ENCODE results near the gene SHISA5. TPM values are rescaled to one million over a fixed set of nuclear protein-coding genes. Genes with fewer than 3 reads are reported as not detected.

SHISA5 gene
- total and polyA plus RNA-seq, 2 of the 4 experiments (the other 2 are of a cell fraction) = 82.3 to 162 TPM

DNA sequence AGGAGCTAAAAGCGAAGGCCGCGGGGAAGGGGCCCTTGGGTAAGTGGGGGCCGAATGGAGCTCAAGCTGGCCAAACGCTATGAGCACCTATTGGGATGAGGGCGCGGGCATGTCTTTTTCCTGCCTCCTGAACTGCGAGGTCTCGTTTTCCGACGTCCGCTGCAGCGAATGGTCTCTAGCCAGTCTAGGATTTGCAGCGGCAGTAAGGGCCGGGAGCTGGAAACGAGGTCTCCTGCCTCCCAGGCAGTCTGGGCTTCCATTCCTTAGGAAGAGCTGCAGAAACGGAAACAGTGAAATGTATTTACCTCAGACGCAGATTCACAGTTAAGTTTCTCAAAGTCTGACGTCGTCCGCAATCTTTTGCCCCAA lies 63.4 kb downstream of the SHISA5 start:
- in situ Hi-C loops (cut with MboI; ENCODE audit: low sequenced_read_pairs) = no loop called here
- no TSS peak for BruUV-seq (replicated peaks)
- H3K14ac ChIP-seq (replicated peaks; ENCODE audit: low read depth, low read length) = peak overlapping the region; percentile 85
- peaks cover 15% of the 10 kb centered on the region for H3K36me3 ChIP-seq (ENCODE audit: control insufficient read depth, insufficient read depth, low read length)
- peak overlapping the region; percentile 84 for H2AK5ac ChIP-seq (ENCODE audit: low read depth, low read length)
- H3K4ac ChIP-seq (ENCODE audit: low read depth, low read length) = peak overlapping the region; percentile 85
- peak overlapping the region; percentile 78 for H2BK5ac ChIP-seq (ENCODE audit: low read depth, low read length, poor library complexity, severe bottlenecking)
- H2BK120ac ChIP-seq (ENCODE audit: low read depth, low read length) = no peak overlapping the region
- peak overlapping the region; percentile 82 for H3K9ac ChIP-seq (ENCODE audit: low read depth, low read length)
- H2AK9ac ChIP-seq (replicated peaks; ENCODE audit: low read depth, low read length, poor library complexity) = peak overlapping the region; percentile 97
- H2BK20ac ChIP-seq (ENCODE audit: low read depth, low read length) = no peak overlapping the region
- no peak overlapping the region for H3K18ac ChIP-seq (ENCODE audit: low read depth, low read length)
- peaks cover 35 to 44% of the 10 kb centered on the region in 2 experiments for H3K79me1 ChIP-seq (ENCODE audit: low read depth in 1 of 2, low read length in 2 of 2)
- ATAC-seq (ENCODE audit: low read depth) = peak; percentile 3
- POLR2A ChIA-PET (ENCODE audit: unreplicated experiment) = no interaction called here
- WGBS, 2 experiments (ENCODE audit: extremely low coverage in 2 of 2, insufficient read length in 1 of 2) = 1% methylated on average over 12 of the region's 21 CpGs; no CpG with 5 or more reads in 1 of the 2 experiments
- no peak overlapping the region for H2BK15ac ChIP-seq (ENCODE audit: low read depth, low read length)
- peak overlapping the region; percentile 90 for H3K4me3 ChIP-seq (ENCODE audit: insufficient read depth, low read depth, low read length)
- H3K9me1 ChIP-seq (ENCODE audit: insufficient read depth, low read length) = 0 out of 2 replicates have a peak, but pooled peaks cover 4% of the 10 kb centered on the region
- no peaks in the 10 kb centered on the region for H3K9me3 ChIP-seq (ENCODE audit: control insufficient read depth, insufficient read depth, low read length)
- CTCF ChIA-PET = interaction anchor here (1.1 to 2.8 kb wide), 2 partner anchors 40 to 167 kb away, joined by 5 to 15 read pairs; no protein-coding TSS in a partner anchor
- DNase-seq = no peak
- H4K20me1 ChIP-seq (ENCODE audit: insufficient read depth, low read length) = peaks cover 6% of the 10 kb centered on the region; the same call in 1 of the 2 replicates
- H3K4me2 ChIP-seq (ENCODE audit: low read depth, low read length) = peak overlapping the region; percentile 99
- H3K27ac ChIP-seq (ENCODE audit: insufficient read depth, low read length) = peak overlapping the region; percentile 89
- dilution Hi-C loops (cut with HindIII; ENCODE audit: low sequenced_read_pairs, unreplicated experiment) = no loop called here
- 0 out of 2 replicates have a peak, but pooled peaks cover 2% of the 10 kb centered on the region for H3K4me1 ChIP-seq (ENCODE audit: control insufficient read depth, insufficient read depth, low read length)
- H3K23ac ChIP-seq (ENCODE audit: low read depth, low read length) = peak overlapping the region; percentile 76
- peak overlapping the region; percentile 24 for H4K5ac ChIP-seq (ENCODE audit: low read depth, low read length)
- TF ChIP-seq FOS (IDR thresholded peaks at IDR 0.05; ENCODE audit: low read depth, low read length) = no peak
- TF ChIP-seq, protein P1, sequence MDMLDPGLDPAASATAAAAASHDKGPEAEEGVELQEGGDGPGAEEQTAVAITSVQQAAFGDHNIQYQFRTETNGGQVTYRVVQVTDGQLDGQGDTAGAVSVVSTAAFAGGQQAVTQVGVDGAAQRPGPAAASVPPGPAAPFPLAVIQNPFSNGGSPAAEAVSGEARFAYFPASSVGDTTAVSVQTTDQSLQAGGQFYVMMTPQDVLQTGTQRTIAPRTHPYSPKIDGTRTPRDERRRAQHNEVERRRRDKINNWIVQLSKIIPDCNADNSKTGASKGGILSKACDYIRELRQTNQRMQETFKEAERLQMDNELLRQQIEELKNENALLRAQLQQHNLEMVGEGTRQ (IDR thresholded peaks at IDR 0.05; ENCODE audit: low read depth, low read length) = no peak
- TF ChIP-seq BHLHE40 (IDR thresholded peaks at IDR 0.05; ENCODE audit: low read depth, low read length) = no peak
- no peak for TF ChIP-seq RAD21 (IDR thresholded peaks at IDR 0.05; ENCODE audit: low read length)
- TF ChIP-seq CHD1 (IDR thresholded peaks at IDR 0.05; ENCODE audit: low read depth, low read length) = no peak
- no peak for TF ChIP-seq CEBPB (IDR thresholded peaks at IDR 0.05; ENCODE audit: low read depth, low read length)
- H3K56ac ChIP-seq (ENCODE audit: extremely low read depth, insufficient read depth, low read length) = peak overlapping the region; percentile 24
- no peaks in the 10 kb centered on the region for H3K27me3 ChIP-seq (ENCODE audit: control insufficient read depth, insufficient read depth, low read length)
- peak overlapping the region; percentile 87 for H2AFZ ChIP-seq (replicated peaks; ENCODE audit: low read length, poor library complexity)
- peak overlapping the region; percentile 78 to 92; a peak in 3 of 4 replicates for H4K8ac ChIP-seq (ENCODE audit: low read depth in 2 of 2, low read length in 2 of 2)
- intact Hi-C loops (cut with micrococcal nuclease) = loop anchor here (10.0 kb wide), 1 partner anchor 194 kb away; the partner anchor contains the start of gene SLC26A6
- peak overlapping the region; percentile 60 for H4K91ac ChIP-seq (ENCODE audit: insufficient read depth, low read depth, low read length)
